Right lobe of liver (tissue), 6 donors: Measurements from ENCODE around the gene ARL13A. TPM values are rescaled to one million over a fixed set of nuclear protein-coding genes. Genes with fewer than 3 reads are reported as not detected.

Source experiments
- ATAC-seq, 4 donors: fragments of 200-7000 bp; cut with Tn5 transposase; one replicate each; pipeline ENCODE4 v1.9.1; 2020; ENCODE audit warnings: mild to moderate bottlenecking in 4 of 4, moderate library complexity in 4 of 4
- DNase-seq, 3 donors: peaks; one replicate each; pipeline ENCODE4 v3.0.0-alpha.2; 2020
- H3K27ac ChIP-seq, 3 donors: fragments of 200-600 bp; one replicate each; pipeline ENCODE4 v1.8.0; 2022
- H3K27me3 ChIP-seq, 2 donors: fragments of 200-600 bp; one replicate each; pipeline ENCODE4 v1.8.0; 2022
- H3K36me3 ChIP-seq, 4 donors: fragments of 200-600 bp; sonication (generic) in 1 of 4; one replicate each; pipeline versions ENCODE4 v1.5.1 to v1.8.0; 2017 to 2022; ENCODE audit warnings: control low read depth in 1 of 4
- H3K4me1 ChIP-seq, 4 donors: fragments of 200-600 bp; sonication (generic) in 1 of 4; one replicate each; pipeline versions ENCODE4 v1.5.1 to v1.8.0; 2017 to 2022; ENCODE audit warnings: control low read depth in 1 of 4
- H3K4me3 ChIP-seq, 3 donors: fragments of 200-600 bp; one replicate each; pipeline ENCODE4 v1.8.0; 2022
- H3K9me3 ChIP-seq, 4 donors: fragments of 200-600 bp; sonication (generic) in 1 of 4; one replicate each; pipeline versions ENCODE4 v1.5.1 to v1.8.0; 2017 to 2022; ENCODE audit warnings: control low read depth in 1 of 4
- POLR2A ChIP-seq: fragments of 450-650 bp; IDR thresholded peaks from one replicate; pipeline ENCODE4 v1.6.1; 2017; ENCODE audit warnings: antibody characterized with exemption, mild to moderate bottlenecking
- WGBS: methylation state at CpG from one replicate; pipeline ENCODE4 v1.1.6; 2018; ENCODE audit warnings: low coverage, low lambda C conversion rate; ENCODE audit not compliant: insufficient coverage; ENCODE audit errors: missing lambda C conversion rate; 5-methylcytosine and 5-hydroxymethylcytosine counted together
- intact Hi-C, 2 donors: fragments of 100-400 bp; cut with DNase I; formaldehyde crosslinking; loops; one replicate each; pipeline versions ENCODE4 v1.11.2 to v1.14.1; 2022
- total RNA-seq, 6 experiments: library from RNA; depleted of rRNA in 2 of 6; stranded (reverse); fragments of >200 nt in 2 of 6; fragmentation: NEBNext Ultra II Directional in 3 of 6; extraction: Animal tissue kit (Norgen Biotek cat#: 25700) in 3 of 6; gene quantifications; one replicate each; pipeline versions ENCODE4 v1.1.0 to v1.2.4, GENCODE V29; 2016 to 2023
- TF ChIP-seq, protein P1 (sequence below), 4 donors: fragments of 200-600 bp in 3 of 4; fragments of 450-650 bp in 1 of 4; IDR thresholded peaks; one replicate each; pipeline versions ENCODE4 v1.5.1 to v1.8.0; 2016 to 2022; ENCODE audit warnings: antibody characterized with exemption in 4 of 4, mild to moderate bottlenecking in 2 of 4
- donor health status: DM: no; HTN: yes; CAD: no.
- donor health status: DM: no; HTN: no; CAD: no.
- donor health status: DM: no; HTN: no; CAD: no.
- donor health status: DM: no; HTN: yes; CAD: no.
- donor health status: DM: no; HTN: yes; CAD: no.

Gene ARL13A
- total RNA-seq, 6 experiments from 2014 or later, result not detected

DNA sequence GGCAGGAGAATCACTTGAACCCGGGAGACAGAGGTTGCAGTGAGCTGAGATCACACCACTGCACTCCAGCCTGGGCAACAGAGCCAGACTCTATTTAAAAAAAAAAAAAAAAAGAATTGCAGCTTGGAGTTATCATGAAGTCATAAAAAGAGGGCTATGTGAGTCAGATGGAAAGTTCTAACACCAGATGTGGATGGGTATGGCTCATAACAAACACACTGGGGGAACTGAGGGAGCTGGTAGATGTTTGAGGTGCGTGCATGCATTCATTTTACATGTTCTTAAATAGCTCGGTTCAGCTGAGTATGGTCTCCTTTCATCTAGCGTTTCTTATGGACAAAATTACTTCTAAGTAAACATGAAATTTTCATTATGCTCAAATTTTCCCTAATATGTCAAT is 70.7 kb downstream of the ARL13A start:
- Histone ChIP-seq H3K9me3 (no peaks in the 10 kb centered on the region), H3K27ac (no peak overlapping the region), H3K4me1 (no peaks in the 10 kb centered on the region), H3K36me3 (peaks cover 0 to 15% (median 1%) of the 10 kb centered on the region in 4 donors), H3K4me3 (no peak overlapping the region), H3K27me3 (no peaks in the 10 kb centered on the region)
- DNase-seq, result no peak
- WGBS, result 82% methylated on average over 4 of the region's 4 CpGs
- no peak for ATAC-seq
- intact Hi-C loops, result no loop called here
- TF ChIP-seq POLR2A, result no peak
- TF ChIP-seq, protein P1, sequence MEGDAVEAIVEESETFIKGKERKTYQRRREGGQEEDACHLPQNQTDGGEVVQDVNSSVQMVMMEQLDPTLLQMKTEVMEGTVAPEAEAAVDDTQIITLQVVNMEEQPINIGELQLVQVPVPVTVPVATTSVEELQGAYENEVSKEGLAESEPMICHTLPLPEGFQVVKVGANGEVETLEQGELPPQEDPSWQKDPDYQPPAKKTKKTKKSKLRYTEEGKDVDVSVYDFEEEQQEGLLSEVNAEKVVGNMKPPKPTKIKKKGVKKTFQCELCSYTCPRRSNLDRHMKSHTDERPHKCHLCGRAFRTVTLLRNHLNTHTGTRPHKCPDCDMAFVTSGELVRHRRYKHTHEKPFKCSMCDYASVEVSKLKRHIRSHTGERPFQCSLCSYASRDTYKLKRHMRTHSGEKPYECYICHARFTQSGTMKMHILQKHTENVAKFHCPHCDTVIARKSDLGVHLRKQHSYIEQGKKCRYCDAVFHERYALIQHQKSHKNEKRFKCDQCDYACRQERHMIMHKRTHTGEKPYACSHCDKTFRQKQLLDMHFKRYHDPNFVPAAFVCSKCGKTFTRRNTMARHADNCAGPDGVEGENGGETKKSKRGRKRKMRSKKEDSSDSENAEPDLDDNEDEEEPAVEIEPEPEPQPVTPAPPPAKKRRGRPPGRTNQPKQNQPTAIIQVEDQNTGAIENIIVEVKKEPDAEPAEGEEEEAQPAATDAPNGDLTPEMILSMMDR (IDR thresholded peaks at IDR 0.05), result no peak

Other genes starting within 250 kb of the ARL13A start
- 10 to 100 TPM in 4 of 6 experiments, 1 to 10 TPM in 2; 7.0 to 24.0 (median 15.2) TPM for gene SYTL4, start 237.6 kb upstream of the ARL13A start, total RNA-seq
- gene CSTF2, start 149.3 kb upstream of the ARL13A start, total RNA-seq, result 10 to 100 TPM in 1 of 6 experiments, 1 to 10 TPM in 5; 5.1 to 10.3 (median 5.5) TPM
- not detected for gene NOX1, start 95.3 kb upstream of the ARL13A start, total RNA-seq
- gene XKRX, start 40.8 kb upstream of the ARL13A start, total RNA-seq, result under 1 TPM in 3 of 6 experiments, not detected in 3; 0.07 to 0.18 (median 0.15) TPM
- gene TRMT2B, start 82.4 kb downstream of the ARL13A start, total RNA-seq, result 10 to 100 TPM in 1 of 6 experiments, 1 to 10 TPM in 5; 5.3 to 11.5 (median 7.5) TPM
- not detected for gene TMEM35A, start 109.2 kb downstream of the ARL13A start, total RNA-seq
- gene CENPI, start 128.5 kb downstream of the ARL13A start, total RNA-seq, result 1 to 10 TPM in 1 of 6 experiments, under 1 TPM in 5; 0.13 to 1.3 (median 0.54) TPM